SK-N-SH (cell line): Measurements from ENCODE around the gene STK25. TPM values are rescaled to one million over a fixed set of nuclear protein-coding genes. Genes with fewer than 3 reads are reported as not detected.

Experiments
- CTCF ChIA-PET: fragments of 300-600, 350-600 bp; formaldehyde crosslinking; extraction: SDS; loops from one replicate; lab custom pipeline; 2021; lab: Yijun Ruan, JAX
- POLR2A ChIA-PET: fragments of 350-600 bp; sonication (Branson Sonifier 250); formaldehyde crosslinking; extraction: SDS; loops from one replicate; lab custom pipeline; 2020; ENCODE audit warnings: antibody characterized with exemption, inconsistent platforms; lab: Yijun Ruan, JAX
- DNase-seq: peaks from one replicate; pipeline ENCODE4 v3.0.0; 2012
- H2AFZ ChIP-seq: fragments of 200-600 bp; sonication (generic); 2 replicates; pipeline ENCODE4 v1.8.1; 2016; ENCODE audit warnings: antibody characterized with exemption, mild to moderate bottlenecking, low read depth
- H3F3A ChIP-seq: fragments of 200-600 bp; sonication (generic); replicated peaks from 2 replicates; pipeline ENCODE3; 2016; ENCODE audit warnings: antibody characterized with exemption, mild to moderate bottlenecking; ENCODE audit not compliant: insufficient read depth
- H3K27ac ChIP-seq, 2 experiments: fragments of 200-500 bp in 1 of 2; fragments of 200-600 bp in 1 of 2; sonication (Bioruptor generic) in 1 of 2; sonication (generic), shearing (Covaris generic) in 1 of 2; 2 replicates each; pipeline versions ENCODE4 v1.5.1 to v1.6.1; 2014 to 2016; ENCODE audit warnings: low read depth in 2 of 2, inconsistent platforms in 1 of 2, low read length in 1 of 2, mild to moderate bottlenecking in 1 of 2, mixed read lengths in 1 of 2
- H3K27me3 ChIP-seq: fragments of 200-600 bp; sonication (generic), shearing (Covaris generic); 2 replicates; pipeline ENCODE4 v1.6.1; 2016; ENCODE audit warnings: mixed run types; ENCODE audit not compliant: insufficient read depth
- H3K36me3 ChIP-seq, 2 experiments: fragments of 200-500 bp in 1 of 2; fragments of 200-600 bp in 1 of 2; sonication (Bioruptor generic) in 1 of 2; sonication (generic) in 1 of 2; replicated peaks in 1 of 2; 2 replicates each; pipeline versions ENCODE3 to v1.5.1; 2014 to 2016; ENCODE audit warnings: low read length in 1 of 2, mild to moderate bottlenecking in 1 of 2; ENCODE audit not compliant: insufficient read depth in 2 of 2, control insufficient read depth in 1 of 2
- H3K4me1 ChIP-seq, 2 experiments: fragments of 200-500 bp in 1 of 2; fragments of 200-600 bp in 1 of 2; sonication (Bioruptor generic) in 1 of 2; sonication (generic), shearing (Covaris generic) in 1 of 2; 2 replicates each; pipeline versions ENCODE4 v1.5.1 to v1.6.1; 2014 to 2016; ENCODE audit warnings: low read depth in 1 of 2, low read length in 1 of 2, mixed run types in 1 of 2; ENCODE audit not compliant: insufficient read depth in 2 of 2, control insufficient read depth in 1 of 2
- H3K4me2 ChIP-seq: fragments of 200-600 bp; sonication (generic), shearing (Covaris generic); 2 replicates; pipeline ENCODE4 v1.6.1; 2017; ENCODE audit warnings: mixed run types
- H3K4me3 ChIP-seq, 2 experiments: fragments of 200-500 bp in 1 of 2; fragments of 200-600 bp in 1 of 2; sonication (Bioruptor generic) in 1 of 2; sonication (generic), shearing (Covaris generic) in 1 of 2; 2 replicates each; pipeline versions ENCODE4 v1.5.1 to v1.8.1; 2014 to 2016; ENCODE audit warnings: low read depth in 2 of 2, inconsistent platforms in 1 of 2, low read length in 1 of 2, mild to moderate bottlenecking in 1 of 2, mixed read lengths in 1 of 2, moderate library complexity in 1 of 2
- H3K79me2 ChIP-seq: fragments of 200-600 bp; sonication (generic); 2 replicates; pipeline ENCODE4 v1.8.1; 2017; ENCODE audit warnings: mild to moderate bottlenecking; ENCODE audit not compliant: insufficient read depth
- H3K9ac ChIP-seq: fragments of 200-600 bp; sonication (generic); 2 replicates; pipeline ENCODE4 v1.6.1; 2017; ENCODE audit warnings: mixed run types
- H3K9me2 ChIP-seq: fragments of 200-600 bp; sonication (generic); 2 replicates; pipeline ENCODE4 v1.6.1; 2017; ENCODE audit warnings: mixed run types
- H3K9me3 ChIP-seq: fragments of 200-600 bp; sonication (generic); 2 replicates; pipeline ENCODE4 v1.6.1; 2017; ENCODE audit warnings: mixed run types, mild to moderate bottlenecking, moderate library complexity
- H4K20me1 ChIP-seq: fragments of 200-600 bp; sonication (generic); 2 replicates; pipeline ENCODE4 v1.6.1; 2017; ENCODE audit warnings: mild to moderate bottlenecking, mixed run types; ENCODE audit not compliant: insufficient read depth
- CTCF ChIP-seq: fragments of 200-600 bp; sonication (generic); IDR thresholded peaks from 2 replicates; pipeline ENCODE4 v1.6.1; 2017; ENCODE audit warnings: antibody characterized with exemption, mild to moderate bottlenecking, moderate library complexity
- ELF1 ChIP-seq: IDR thresholded peaks from 2 replicates; pipeline ENCODE4 v1.4.0; 2012
- EP300 ChIP-seq, 2 experiments: IDR thresholded peaks; 2 replicates each; pipeline versions ENCODE4 v1.4.0 to v1.6.1; 2012; ENCODE audit warnings: borderline replicate concordance in 1 of 2, low read depth in 1 of 2, low read length in 1 of 2
- FOSL2 ChIP-seq: IDR thresholded peaks from 2 replicates; pipeline ENCODE4 v1.4.0; 2012; ENCODE audit warnings: low read depth, mild to moderate bottlenecking, moderate library complexity, borderline replicate concordance
- JUND ChIP-seq: IDR thresholded peaks from 2 replicates; pipeline ENCODE4 v1.4.0; 2012
- NRF1 ChIP-seq: IDR thresholded peaks from 2 replicates; pipeline ENCODE4 v1.6.1; 2012; ENCODE audit warnings: low read depth, mild to moderate bottlenecking, low read length
- RAD21 ChIP-seq: IDR thresholded peaks from 2 replicates; pipeline ENCODE4 v1.6.1; 2012; ENCODE audit warnings: mild to moderate bottlenecking, low read length
- RFX5 ChIP-seq: IDR thresholded peaks from 2 replicates; pipeline ENCODE4 v1.6.1; 2012; ENCODE audit warnings: mild to moderate bottlenecking, improper control_type of control experiment, low read length
- TCF12 ChIP-seq: IDR thresholded peaks from 2 replicates; pipeline ENCODE4 v1.4.0; 2012
- WGBS: methylation state at CpG from one replicate; pipeline ENCODE4 v1.1.6; 2017; ENCODE audit warnings: low lambda C conversion rate; 5-methylcytosine and 5-hydroxymethylcytosine counted together
- polyA plus RNA-seq, 3 experiments: library from polyadenylated mRNA; depleted of rRNA; stranded (reverse); fragments of >200 nt; gene quantifications; 2 replicates each; pipeline ENCODE4 v1.2.3, GENCODE V29; 2012

The STK25 gene
- polyA plus RNA-seq, 1 of the 3 experiments (the other 2 are of a cell fraction): 236 TPM

DNA sequence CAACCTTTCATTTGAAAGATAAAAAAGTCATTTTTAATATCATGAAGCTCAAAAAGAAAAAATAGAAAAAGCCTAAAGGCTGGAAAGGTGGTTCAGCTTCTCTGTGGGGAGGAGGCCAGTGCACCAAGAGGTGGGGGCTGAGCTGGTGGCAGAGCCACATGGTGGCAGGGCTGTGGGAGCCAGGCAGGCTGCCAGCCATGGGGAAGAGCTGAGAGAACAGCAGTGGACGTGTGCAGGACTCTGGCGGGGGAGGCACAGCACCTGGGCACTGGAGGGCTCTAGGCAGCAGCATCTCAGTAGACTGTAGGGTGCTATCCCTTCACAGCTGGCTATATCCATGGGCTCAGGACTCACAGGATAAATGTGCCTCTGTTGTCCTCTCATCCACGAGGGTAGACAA is 47.8 kb downstream of the STK25 start:
- no peak overlapping the region for H3K4me3 ChIP-seq
- POLR2A ChIA-PET: no interaction called here
- H4K20me1 ChIP-seq: no peaks in the 10 kb centered on the region
- no peaks in the 10 kb centered on the region; a peak in 1 of 4 replicates for H3K4me1 ChIP-seq
- no peaks in the 10 kb centered on the region for H3F3A ChIP-seq
- CTCF ChIA-PET: interaction anchor here (0.6 to 1.6 kb wide), 3 partner anchors 31 to 609 kb away, joined by 3 to 4 read pairs (median 4); no protein-coding TSS in a partner anchor
- no peak overlapping the region for H3K27ac ChIP-seq
- TF ChIP-seq RAD21 (no peak), RFX5 (no peak), FOSL2 (no peak), EP300 (IDR thresholded peaks at IDR 0.05; ENCODE audit: borderline replicate concordance in 1 of 2, low read depth in 1 of 2, low read length in 1 of 2) (no peak), JUND (no peak)
- DNase-seq: no peak
- H3K27me3 ChIP-seq: no peaks in the 10 kb centered on the region
- H2AFZ ChIP-seq: no peak overlapping the region
- H3K79me2 ChIP-seq: no peaks in the 10 kb centered on the region
- H3K9ac ChIP-seq: no peak overlapping the region
- H3K36me3 ChIP-seq: no peaks in the 10 kb centered on the region
- WGBS: 100% methylated on average over 3 of the region's 3 CpGs
- H3K9me2 ChIP-seq: no peaks in the 10 kb centered on the region
- H3K9me3 ChIP-seq: no peaks in the 10 kb centered on the region
- H3K4me2 ChIP-seq: no peak overlapping the region

- Histone ChIP-seq H3K4me2 (no peak overlapping the region), H3K9ac (no peak overlapping the region), H3K9me2 (no peaks in the 10 kb centered on the region), H3K9me3 (no peaks in the 10 kb centered on the region), H3K27me3 (no peaks in the 10 kb centered on the region), H3K27ac (no peak overlapping the region), H4K20me1 (no peaks in the 10 kb centered on the region), H3K79me2 (no peaks in the 10 kb centered on the region), H3K4me1 (no peaks in the 10 kb centered on the region; a peak in 1 of 4 replicates), H2AFZ (no peak overlapping the region), H3K36me3 (no peaks in the 10 kb centered on the region), H3F3A (no peaks in the 10 kb centered on the region), H3K4me3 (no peak overlapping the region)
- WGBS: 96% methylated on average over 7 of the region's 13 CpGs
- DNase-seq: no peak
- CTCF ChIA-PET: interaction anchor here (1.1 to 1.6 kb wide), 2 partner anchors 31 to 35 kb away, joined by 3 to 4 read pairs; no protein-coding TSS in a partner anchor
- TF ChIP-seq ELF1: no peak
- no peak for TF ChIP-seq JUND
- POLR2A ChIA-PET: no interaction called here
Measured at GRCh38 chr2:241459520-241459919, 48.9 kb downstream of the STK25 start.

DNA sequence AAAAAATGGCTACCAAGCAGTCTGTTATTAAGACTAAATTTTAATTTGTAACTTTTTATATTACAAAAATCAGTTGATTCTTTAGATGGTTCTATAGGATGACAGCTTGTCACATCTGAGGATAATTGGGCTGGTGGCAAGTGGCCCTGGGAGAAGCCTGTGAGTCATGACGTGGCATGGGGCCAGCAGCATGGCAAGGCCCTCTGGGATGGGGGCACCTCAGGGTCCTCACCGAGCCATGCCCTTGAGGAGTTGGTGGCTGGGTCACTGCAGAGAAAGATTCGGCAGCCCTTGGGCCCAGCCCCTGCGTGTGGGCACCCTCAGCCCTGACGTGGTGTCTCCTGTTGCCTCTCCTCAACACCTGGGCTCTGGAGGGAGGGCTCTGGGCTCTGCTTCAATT is 49.7 kb downstream of the STK25 start:
- Histone ChIP-seq H4K20me1 (no peaks in the 10 kb centered on the region), H3K27me3 (no peaks in the 10 kb centered on the region), H3K4me1 (no peaks in the 10 kb centered on the region; a peak in 1 of 4 replicates), H3K27ac (no peak overlapping the region), H3K4me3 (no peak overlapping the region), H3K9me3 (no peaks in the 10 kb centered on the region), H3K4me2 (no peak overlapping the region), H2AFZ (no peak overlapping the region), H3K36me3 (no peaks in the 10 kb centered on the region), H3K79me2 (no peaks in the 10 kb centered on the region), H3K9ac (no peak overlapping the region), H3K9me2 (no peaks in the 10 kb centered on the region), H3F3A (no peaks in the 10 kb centered on the region)
- no peak for DNase-seq
- ChIA-PET CTCF (no interaction called here), POLR2A (interaction anchor here (0.6 kb wide), 1 partner anchor 8 kb away, joined by 3 read pairs; no protein-coding TSS in a partner anchor)
- 84% methylated on average over 5 of the region's 5 CpGs for WGBS
- TF ChIP-seq NRF1 (no peak), TCF12 (no peak), CTCF (no peak)
